Heart left ventricle (tissue), 16 donors: Measurements from ENCODE around the gene DCLK1. TPM values are rescaled to one million over a fixed set of nuclear protein-coding genes. Genes with fewer than 3 reads are reported as not detected.

ENCODE experiments used
- ATAC-seq, 4 donors: fragments of 200-7000 bp; cut with Tn5 transposase; one replicate each; pipeline ENCODE4 v1.9.1; 2020 to 2022; ENCODE audit warnings: moderate library complexity in 4 of 4, mild to moderate bottlenecking in 3 of 4, moderate number of reproducible peaks in 1 of 4
- DNase-seq, 5 donors: peaks; one replicate each; pipeline ENCODE4 v3.0.0-alpha.2; 2020
- H3K27ac ChIP-seq, 12 donors: fragments of 200-600 bp; sonication (generic) in 4 of 12; one replicate each; pipeline versions ENCODE4 v1.5.0 to v1.8.0; 2016 to 2022; ENCODE audit warnings: mild to moderate bottlenecking in 2 of 12
- H3K27me3 ChIP-seq, 9 donors: fragments of 200-600 bp; sonication (generic) in 2 of 9; one replicate each; pipeline versions ENCODE4 v1.5.1 to v1.8.0; 2016 to 2022; ENCODE audit warnings: mild to moderate bottlenecking in 3 of 9
- H3K36me3 ChIP-seq, 9 donors: fragments of 200-600 bp; sonication (generic) in 2 of 9; one replicate each; pipeline versions ENCODE4 v1.5.0 to v1.8.0; 2018 to 2022; ENCODE audit warnings: mild to moderate bottlenecking in 2 of 9
- H3K4me1 ChIP-seq, 12 donors: fragments of 200-600 bp; sonication (generic) in 4 of 12; one replicate each; pipeline versions ENCODE4 v1.5.0 to v1.8.0; 2016 to 2022; ENCODE audit warnings: mild to moderate bottlenecking in 3 of 12
- H3K4me3 ChIP-seq, 12 donors: fragments of 200-600 bp; sonication (generic) in 4 of 12; one replicate each; pipeline versions ENCODE4 v1.5.0 to v1.8.0; 2017 to 2022; ENCODE audit warnings: mild to moderate bottlenecking in 9 of 12, moderate library complexity in 4 of 12
- H3K9me3 ChIP-seq, 12 donors: fragments of 200-600 bp; sonication (generic) in 4 of 12; one replicate each; pipeline versions ENCODE4 v1.5.0 to v1.8.0; 2016 to 2022; ENCODE audit warnings: mild to moderate bottlenecking in 1 of 12
- CTCF ChIP-seq, 12 donors: fragments of 200-600 bp; sonication (generic) in 4 of 12; IDR thresholded peaks; one replicate each; pipeline versions ENCODE4 v1.5.0 to v1.8.0; 2018 to 2022; ENCODE audit warnings: antibody characterized with exemption in 12 of 12, mild to moderate bottlenecking in 5 of 12
- POLR2A ChIP-seq, 2 donors: fragments of 450-650 bp; IDR thresholded peaks; one replicate each; pipeline ENCODE4 v1.6.1; 2017; ENCODE audit warnings: antibody characterized with exemption in 2 of 2, mild to moderate bottlenecking in 2 of 2, moderate library complexity in 2 of 2
- WGBS, 4 donors: extraction: QIAGEN DNeasy Blood & Tissue Kit in 2 of 4; methylation state at CpG; one replicate each; pipeline versions ENCODE4 v1.1.5 to v1.1.7; 2013 to 2018; 5-methylcytosine and 5-hydroxymethylcytosine counted together
- intact Hi-C, 10 donors: fragments of 100-400 bp; cut with DNase I; formaldehyde crosslinking; loops; one replicate each; pipeline versions ENCODE4 v1.11.1 to v1.14.2; 2022
- polyA plus RNA-seq, 2 donors: library from polyadenylated mRNA; stranded (reverse); fragments of 200-250 nt; gene quantifications; one replicate each; pipeline ENCODE4 v1.2.3, GENCODE V29; 2013
- total RNA-seq, 9 donors: library from RNA; depleted of rRNA in 2 of 9; stranded (reverse); fragments of >200 nt in 2 of 9; fragmentation: NEBNext Ultra II Directional in 3 of 9; extraction: Animal tissue kit (Norgen Biotek cat#: 25700) in 3 of 9; gene quantifications; one replicate each; pipeline versions ENCODE4 v1.1.0 to v1.2.4, GENCODE V29; 2016 to 2023
- donor health status: ischemic (EF 13 %, LVEDD 7.1; RV severe dilation, severe dysfunction).
- donor health status: healthy with polysubstance abuse.
- donor health status: DM: no; HTN: yes; CAD: no.
- donor health status: DM: no; HTN: no; CAD: no.
- donor health status: ischemic (EF 25% LVEDD 6.9; RV normal size, moderate dysfunction).
- donor health status: ischemic (EF 25% LVEDD 5.7; RV mildly dilated, moderate dysfunction).
- donor health status: healthy.
- donor health status: DM: yes; HTN: yes; CAD: no.
- donor health status: ischemic (EF 35%, LVEDD 5.7; RV mildly dilated, moderate dysfunction).
- donor health status: nonischemic (EF 11% LVEDD 7.7; RV severe dilation, severe dysfunction).
- donor health status: DM: yes; HTN: yes; CAD: no.
- donor health status: PGD.
- donor health status: ischemic (EF 29% LVEDD 5.4; RV normal size, mild dysfunction).
- donor health status: nonischemic (EF 23%, LVEDD 6.1; RV moderate dilation, normal function).

The DCLK1 gene
- total and polyA plus RNA-seq, 11 donors, result 3.4 to 15.9 (median 11.2) TPM

- H3K9me3 ChIP-seq, result no peaks in the 10 kb centered on the region
- no peak overlapping the region for H3K4me3 ChIP-seq
- intact Hi-C loops, result loop anchor here in 7 of 10 donors (5.0 to 10.0 kb wide), 6 partner anchors 57 to 555 kb away; no protein-coding TSS in a partner anchor
- H3K4me1 ChIP-seq, result peaks cover 0 to 44% (median 19%) of the 10 kb centered on the region in 12 donors
- no peaks in the 10 kb centered on the region for H3K36me3 ChIP-seq
- WGBS, 4 donors, result 31 to 41% (median 36%) methylated on average over 5 of the region's 5 CpGs
- no peaks in the 10 kb centered on the region for H3K27me3 ChIP-seq
- DNase-seq, result peak; percentile 77 to 94 (median 86)
- H3K27ac ChIP-seq, result peak overlapping the region in 11 of 12 donors; percentile 9 to 75 (median 49)
- peak; percentile 87 to 96 (median 92) for ATAC-seq
- TF ChIP-seq CTCF (IDR thresholded peaks at IDR 0.05) (no peak), POLR2A (IDR thresholded peaks at IDR 0.05) (no peak)
These were observed 401.1 kb downstream of the DCLK1 start for GRCh38 chr13:35729926-35730627.

DNA sequence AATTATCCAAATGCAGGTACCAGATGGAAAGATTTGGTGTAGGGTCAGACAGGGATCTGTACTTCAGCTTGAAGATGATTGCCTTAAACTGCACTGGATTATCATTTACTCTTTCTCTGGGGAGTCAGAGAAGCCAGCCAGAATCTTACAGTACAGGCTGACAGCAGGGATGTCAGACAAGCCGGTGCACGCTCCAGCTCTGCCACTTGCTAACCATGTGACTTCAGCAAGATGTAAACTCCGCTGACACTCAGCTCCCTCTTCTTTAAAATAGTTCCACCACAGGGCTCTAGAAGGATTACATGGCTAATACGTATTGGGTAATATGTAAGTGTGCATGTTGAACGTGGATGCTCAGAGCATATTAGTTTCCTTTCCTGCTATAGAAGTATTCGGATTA is 403.3 kb downstream of the DCLK1 start:
- intact Hi-C loops, result loop anchor here in 5 of 10 donors (10.0 kb wide), 4 partner anchors 227 to 553 kb away; no protein-coding TSS in a partner anchor
- 40 to 54% (median 47%) methylated on average over 6 of the region's 6 CpGs for WGBS, 4 donors
- H3K27ac ChIP-seq, result peak overlapping the region in 1 of 12 donors; percentile 28

GRCh38 chr13:35724446-35724845 is 406.7 kb downstream of the DCLK1 start:
- peak overlapping the region; percentile 9 to 85 (median 71) for H3K27ac ChIP-seq
- no peaks in the 10 kb centered on the region for H3K27me3 ChIP-seq
- intact Hi-C loops, result loop anchor here in 7 of 10 donors (5.0 to 10.0 kb wide), 10 partner anchors 63 to 550 kb away; no protein-coding TSS in a partner anchor
- TF ChIP-seq POLR2A (IDR thresholded peaks at IDR 0.05), result no peak
- no peak for TF ChIP-seq CTCF (IDR thresholded peaks at IDR 0.05)
- DNase-seq, result no peak
- H3K9me3 ChIP-seq, result no peaks in the 10 kb centered on the region
- 54 to 63% (median 56%) methylated on average over 6 of the region's 6 CpGs for WGBS, 4 donors
- H3K36me3 ChIP-seq, result no peaks in the 10 kb centered on the region
- ATAC-seq, result peak in 2 of 4 donors; percentile 12 to 18
- peaks cover 0 to 40% (median 21%) of the 10 kb centered on the region in 12 donors for H3K4me1 ChIP-seq
- H3K4me3 ChIP-seq, result no peak overlapping the region

More for the DNA sequence above, 403.3 kb downstream of the DCLK1 start:
- no peaks in the 10 kb centered on the region for H3K27me3 ChIP-seq
- H3K4me3 ChIP-seq, result no peak overlapping the region
- peak in 3 of 4 donors; percentile 15 to 40 (median 37) for ATAC-seq
- H3K36me3 ChIP-seq, result no peaks in the 10 kb centered on the region
- no peak for TF ChIP-seq CTCF (IDR thresholded peaks at IDR 0.05)
- TF ChIP-seq POLR2A (IDR thresholded peaks at IDR 0.05), result no peak
- peaks cover 6 to 49% (median 25%) of the 10 kb centered on the region in 12 donors for H3K4me1 ChIP-seq
- no peak for DNase-seq
- H3K9me3 ChIP-seq, result no peaks in the 10 kb centered on the region

DNA sequence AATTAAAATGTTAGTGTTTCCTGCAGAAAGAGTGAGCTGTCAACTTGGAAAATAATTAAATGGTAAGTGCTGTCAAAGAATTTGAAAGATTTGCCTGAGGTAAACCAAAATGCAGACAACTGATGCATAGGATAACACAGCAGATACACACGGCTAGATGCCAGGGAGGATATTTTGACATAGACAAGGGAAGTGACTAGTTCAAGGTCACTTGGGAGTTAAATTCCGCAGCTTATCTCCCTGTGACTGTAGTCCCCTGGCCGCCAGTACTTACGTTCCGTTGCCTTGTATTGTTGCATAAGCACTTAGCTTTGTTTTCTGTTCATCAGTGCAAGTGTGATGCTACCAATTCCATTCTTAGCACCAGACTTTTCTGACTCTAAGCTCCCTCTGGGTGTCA is 407.4 kb downstream of the DCLK1 start:
- DNase-seq (peak in 3 of 5 donors; percentile 53 to 77 (median 75)), ATAC-seq (peak; percentile 87 to 91 (median 88))
- H3K27ac ChIP-seq, result peak overlapping the region; percentile 33 to 85 (median 71)
- no peak for TF ChIP-seq CTCF (IDR thresholded peaks at IDR 0.05)
- TF ChIP-seq POLR2A (IDR thresholded peaks at IDR 0.05), result no peak
- H3K9me3 ChIP-seq, result no peaks in the 10 kb centered on the region
- peaks cover 0 to 36% (median 20%) of the 10 kb centered on the region in 12 donors for H3K4me1 ChIP-seq
- 1 to 18% (median 11%) methylated on average over 5 of the region's 5 CpGs for WGBS, 4 donors
- no peaks in the 10 kb centered on the region for H3K36me3 ChIP-seq
- intact Hi-C loops, result loop anchor here in 7 of 10 donors (5.0 to 10.0 kb wide), 10 partner anchors 63 to 549 kb away; no protein-coding TSS in a partner anchor
- peak overlapping the region in 1 of 12 donors; percentile 7 for H3K4me3 ChIP-seq
- no peaks in the 10 kb centered on the region for H3K27me3 ChIP-seq
